Left ventricle myocardium inferior (tissue), 1 donor: ENCODE results near the gene GPR108. TPM values are rescaled to one million over a fixed set of nuclear protein-coding genes. Genes with fewer than 3 reads are reported as not detected.
A peak's percentile ranks its signal among the peaks of the same experiment; 100 is the strongest.

Experiments
- DNase-seq: peaks from one replicate; pipeline ENCODE4 v3.0.0-alpha.2; 2020
- H3K27ac ChIP-seq: fragments of 200-600 bp; replicated peaks from 2 replicates; pipeline ENCODE4 v1.8.0; 2021
- H3K27me3 ChIP-seq: fragments of 200-600 bp; 2 replicates; pipeline ENCODE4 v1.8.0; 2021; ENCODE audit warnings: low read depth
- H3K36me3 ChIP-seq: fragments of 200-600 bp; 2 replicates; pipeline ENCODE4 v1.8.0; 2021
- H3K4me1 ChIP-seq: fragments of 200-600 bp; 2 replicates; pipeline ENCODE4 v1.8.0; 2021
- H3K4me3 ChIP-seq: fragments of 200-600 bp; 2 replicates; pipeline ENCODE4 v1.8.0; 2021; ENCODE audit warnings: mild to moderate bottlenecking, moderate library complexity
- H3K9me3 ChIP-seq: fragments of 200-600 bp; replicated peaks from 2 replicates; pipeline ENCODE4 v1.8.0; 2021
- intact Hi-C: fragments of 100-400 bp; cut with micrococcal nuclease; formaldehyde crosslinking; loops from one replicate; pipeline ENCODE4 v1.11.0; 2022
- total RNA-seq: library from RNA; stranded (reverse); fragmentation: NEBNext Ultra II Directional; extraction: Animal tissue kit (Norgen Biotek cat#: 25700); gene quantifications from one replicate; pipeline ENCODE4 v1.2.1, GENCODE V29; 2021
- TF ChIP-seq, protein P1 (sequence below): fragments of 200-600 bp; IDR thresholded peaks from 2 replicates; pipeline ENCODE4 v1.8.0; 2021; ENCODE audit warnings: antibody characterized with exemption, mild to moderate bottlenecking, borderline replicate concordance
- donor health status: DM: no; HTN: yes; CAD: no; lungs with severe emphysema.

GPR108 gene
- total RNA-seq, 1 donor from 2014 or later = 22.4 TPM

DNA sequence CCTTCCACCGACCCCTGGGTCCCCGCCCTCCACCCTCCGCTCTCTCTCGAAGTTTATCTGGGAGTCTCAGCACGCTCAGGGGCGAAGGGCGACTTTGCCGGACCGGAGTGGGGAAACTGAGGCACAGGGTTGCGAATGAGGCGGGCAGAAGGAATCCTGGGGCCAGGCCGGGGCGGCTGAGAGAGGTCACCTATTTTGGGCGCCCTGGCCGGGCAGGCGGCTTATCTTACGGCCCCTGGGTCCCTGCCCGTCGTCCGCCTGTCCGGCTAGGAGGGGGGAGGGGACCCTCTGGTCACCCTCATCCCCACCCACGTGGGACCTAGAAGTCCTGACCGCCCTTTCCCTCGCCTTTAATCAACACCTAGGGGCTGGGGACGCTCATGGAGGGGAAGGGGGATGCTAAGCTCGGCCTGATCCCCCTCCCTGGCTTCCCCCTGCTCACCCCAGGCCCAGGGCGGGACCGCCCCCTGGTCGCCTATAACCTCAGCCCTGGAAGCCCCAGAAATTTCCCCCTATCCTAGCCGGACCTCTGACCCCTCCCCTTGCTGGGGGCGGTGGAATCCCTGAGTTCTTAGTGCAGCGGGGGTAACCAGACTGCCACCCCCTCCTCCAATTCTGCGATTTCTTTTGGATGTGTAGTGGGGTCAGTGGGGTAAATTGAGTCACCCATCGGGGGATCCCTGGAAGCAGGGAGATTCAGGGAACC lies 2.7 kb upstream of the GPR108 start:
- TF ChIP-seq, protein P1, sequence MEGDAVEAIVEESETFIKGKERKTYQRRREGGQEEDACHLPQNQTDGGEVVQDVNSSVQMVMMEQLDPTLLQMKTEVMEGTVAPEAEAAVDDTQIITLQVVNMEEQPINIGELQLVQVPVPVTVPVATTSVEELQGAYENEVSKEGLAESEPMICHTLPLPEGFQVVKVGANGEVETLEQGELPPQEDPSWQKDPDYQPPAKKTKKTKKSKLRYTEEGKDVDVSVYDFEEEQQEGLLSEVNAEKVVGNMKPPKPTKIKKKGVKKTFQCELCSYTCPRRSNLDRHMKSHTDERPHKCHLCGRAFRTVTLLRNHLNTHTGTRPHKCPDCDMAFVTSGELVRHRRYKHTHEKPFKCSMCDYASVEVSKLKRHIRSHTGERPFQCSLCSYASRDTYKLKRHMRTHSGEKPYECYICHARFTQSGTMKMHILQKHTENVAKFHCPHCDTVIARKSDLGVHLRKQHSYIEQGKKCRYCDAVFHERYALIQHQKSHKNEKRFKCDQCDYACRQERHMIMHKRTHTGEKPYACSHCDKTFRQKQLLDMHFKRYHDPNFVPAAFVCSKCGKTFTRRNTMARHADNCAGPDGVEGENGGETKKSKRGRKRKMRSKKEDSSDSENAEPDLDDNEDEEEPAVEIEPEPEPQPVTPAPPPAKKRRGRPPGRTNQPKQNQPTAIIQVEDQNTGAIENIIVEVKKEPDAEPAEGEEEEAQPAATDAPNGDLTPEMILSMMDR = no peak
- intact Hi-C loops = no loop called here
- peak overlapping the region; percentile 97 for H3K27ac ChIP-seq
- no peaks in the 10 kb centered on the region for H3K9me3 ChIP-seq
- H3K36me3 ChIP-seq = peaks cover 24% of the 10 kb centered on the region
- peak; percentile 57 for DNase-seq
- peak overlapping the region; percentile 93 for H3K4me3 ChIP-seq
- H3K27me3 ChIP-seq = no peaks in the 10 kb centered on the region
- H3K4me1 ChIP-seq = peaks cover 92% of the 10 kb centered on the region

DNA sequence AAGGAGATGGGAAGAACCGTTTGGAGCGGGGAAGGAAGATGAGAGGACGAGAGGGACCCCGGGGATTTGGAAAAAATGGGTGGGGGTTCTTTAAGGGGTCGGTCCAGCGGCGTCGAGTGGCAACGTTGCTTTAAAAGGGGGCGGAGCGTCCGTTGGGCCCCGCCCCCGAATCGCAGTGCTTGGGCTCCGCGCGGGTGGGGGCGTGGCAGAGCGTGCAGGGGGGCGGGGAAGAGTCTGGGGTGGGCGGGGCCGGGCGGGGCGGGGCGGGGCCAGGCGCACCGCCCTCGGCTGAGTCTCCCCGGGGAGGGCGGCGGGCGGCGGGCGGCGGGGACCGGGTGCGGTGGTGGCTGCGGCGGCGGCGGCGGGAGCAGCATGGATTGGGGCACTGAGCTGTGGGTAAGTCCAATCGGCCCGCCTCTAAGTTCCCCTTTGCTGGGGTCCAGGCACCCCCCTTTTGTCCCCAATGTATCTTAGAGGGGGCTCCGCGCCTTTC lies 2.1 kb upstream of the GPR108 start, which contains the start of gene TRIP10:
Gene TRIP10 (plus strand): TSS at position 291 of the 493 bp plus-strand sequence. CDS start 82 bp downstream, at position 373.
- peak within 1 kb of the TSS; percentile 93 for H3K4me3 ChIP-seq
- intact Hi-C loops = no loop called here
- peak; percentile 89 for DNase-seq
- peaks cover 88% of the 10 kb centered on the region for H3K4me1 ChIP-seq
- H3K27ac ChIP-seq = peak within 1 kb of the TSS; percentile 97
- H3K9me3 ChIP-seq = no peaks in the 10 kb centered on the region
- TF ChIP-seq, protein P1 = no peak
- H3K27me3 ChIP-seq = no peaks in the 10 kb centered on the region
- H3K36me3 ChIP-seq = peaks cover 23% of the 10 kb centered on the region

- DNase-seq = peak; percentile 60
- intact Hi-C loops = no loop called here
- TF ChIP-seq, protein P1 = no peak
Observed at GRCh38 chr19:6738787-6739389, 1.5 kb upstream of the GPR108 start.

DNA sequence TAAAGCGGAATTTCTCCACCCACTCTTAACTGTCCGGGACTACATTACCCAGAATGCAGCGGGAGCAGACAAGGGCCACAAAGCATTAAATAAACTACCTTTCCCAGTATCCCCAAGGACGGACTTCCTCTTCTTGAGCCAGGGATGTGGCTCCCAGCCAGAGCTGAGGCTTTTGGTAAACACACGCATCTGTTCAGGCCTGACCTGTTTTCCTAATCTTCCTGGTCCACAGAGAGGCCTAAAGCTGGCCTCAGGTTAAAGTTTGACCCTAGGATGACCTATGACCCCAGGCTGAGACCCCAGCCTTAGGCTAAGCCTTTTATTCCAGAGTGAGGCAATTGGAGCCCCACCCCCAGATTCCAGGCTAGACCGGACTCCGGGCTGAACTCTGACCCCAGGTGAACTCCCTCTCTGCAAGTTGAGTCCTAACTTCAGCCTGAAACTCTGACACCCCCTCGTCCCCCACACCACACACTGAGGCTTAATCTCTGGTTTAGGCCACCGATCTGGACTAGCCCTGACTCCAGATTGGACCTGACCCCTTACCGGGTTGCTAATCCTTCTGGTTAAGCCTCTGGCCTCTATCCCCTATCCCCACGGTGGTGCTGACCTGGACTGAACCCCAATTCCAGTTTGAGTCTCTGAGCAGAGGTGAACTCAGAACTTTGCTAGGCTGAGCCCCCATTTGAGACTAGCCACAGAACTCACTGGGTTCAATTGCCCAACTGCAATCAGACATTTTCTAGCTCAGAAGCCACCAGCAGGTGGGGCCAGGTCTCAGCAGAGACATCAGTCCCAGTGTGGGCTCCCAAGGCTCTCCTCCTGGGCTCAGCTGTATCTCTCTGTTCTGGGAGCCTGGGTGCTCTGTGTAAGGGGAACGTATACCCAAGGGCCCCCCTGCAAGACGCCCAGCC lies 750 bp upstream of the GPR108 start:
- TF ChIP-seq, protein P1 = peak; percentile 74
- intact Hi-C loops = no loop called here

More at GRCh38 chr19:6738787-6739389, 1.5 kb upstream of the GPR108 start:
- H3K27ac ChIP-seq = peak overlapping the region; percentile 97
- H3K27me3 ChIP-seq = no peaks in the 10 kb centered on the region
- H3K4me3 ChIP-seq = peak overlapping the region; percentile 93
- peaks cover 17% of the 10 kb centered on the region for H3K36me3 ChIP-seq
- H3K9me3 ChIP-seq = no peaks in the 10 kb centered on the region
- H3K4me1 ChIP-seq = peaks cover 82% of the 10 kb centered on the region

GRCh38 chr19:6736917-6737283 lies 480 bp downstream of the GPR108 start:
- intact Hi-C loops = no loop called here
- H3K9me3 ChIP-seq = no peaks in the 10 kb centered on the region

More for the DNA sequence above, 750 bp upstream of the GPR108 start:
- H3K4me3 ChIP-seq = peak overlapping the region; percentile 93
- no peaks in the 10 kb centered on the region for H3K27me3 ChIP-seq
- peaks cover 12% of the 10 kb centered on the region for H3K36me3 ChIP-seq
- DNase-seq = peak; percentile 93
- H3K9me3 ChIP-seq = no peaks in the 10 kb centered on the region
- peaks cover 76% of the 10 kb centered on the region for H3K4me1 ChIP-seq
- H3K27ac ChIP-seq = peak overlapping the region; percentile 97

More at GRCh38 chr19:6736917-6737283, 480 bp downstream of the GPR108 start:
- TF ChIP-seq, protein P1 = peak; percentile 9
- peak overlapping the region; percentile 97 for H3K27ac ChIP-seq
- peak overlapping the region; percentile 85 for H3K4me3 ChIP-seq
- peaks cover 63% of the 10 kb centered on the region for H3K4me1 ChIP-seq
- H3K27me3 ChIP-seq = no peaks in the 10 kb centered on the region
- DNase-seq = no peak
- H3K36me3 ChIP-seq = peaks cover 7% of the 10 kb centered on the region
